Measurements from ENCODE around the gene LSM3.

The LSM3 gene

DNA sequence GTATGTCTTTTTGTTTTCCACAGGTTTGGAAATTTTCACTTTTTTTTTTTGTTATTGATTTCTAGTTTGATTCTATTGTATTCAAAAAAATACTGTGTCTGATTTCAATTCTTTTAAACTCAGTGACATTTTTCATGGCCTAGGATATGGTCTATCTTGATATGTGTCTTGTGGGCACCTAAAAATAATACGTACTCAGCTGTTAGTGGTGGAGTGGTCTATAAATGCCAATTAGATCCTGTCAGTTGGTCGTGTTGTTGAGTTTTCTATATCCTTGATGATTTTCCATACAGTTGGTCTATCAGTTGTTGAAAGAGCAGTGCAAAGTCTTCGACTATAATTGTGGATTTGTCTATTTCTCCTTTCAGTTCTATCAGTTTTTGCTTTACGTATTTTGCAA lies 61.7 kb downstream of the LSM3 start:
- Histone ChIP-seq H3K27ac (replicated peaks) (no peak overlapping the region), H3K4me3 (replicated peaks; ENCODE audit: insufficient read depth, low read length) (no peak overlapping the region), H3K27me3 (ENCODE audit: insufficient read depth, poor library complexity, severe bottlenecking) (no peaks in the 10 kb centered on the region)
- no peak for DNase-seq (ENCODE audit: low read depth in 1 of 2, low spot score in 1 of 2)
- TF ChIP-seq POLR2AphosphoS5 (IDR thresholded peaks at IDR 0.05; ENCODE audit: low read depth) (no peak), SPI1 (IDR thresholded peaks at IDR 0.05; ENCODE audit: borderline replicate concordance, low read depth) (no peak), GABPA (IDR thresholded peaks at IDR 0.05; ENCODE audit: low read depth) (no peak)
- TF ChIP-seq, protein P1, sequence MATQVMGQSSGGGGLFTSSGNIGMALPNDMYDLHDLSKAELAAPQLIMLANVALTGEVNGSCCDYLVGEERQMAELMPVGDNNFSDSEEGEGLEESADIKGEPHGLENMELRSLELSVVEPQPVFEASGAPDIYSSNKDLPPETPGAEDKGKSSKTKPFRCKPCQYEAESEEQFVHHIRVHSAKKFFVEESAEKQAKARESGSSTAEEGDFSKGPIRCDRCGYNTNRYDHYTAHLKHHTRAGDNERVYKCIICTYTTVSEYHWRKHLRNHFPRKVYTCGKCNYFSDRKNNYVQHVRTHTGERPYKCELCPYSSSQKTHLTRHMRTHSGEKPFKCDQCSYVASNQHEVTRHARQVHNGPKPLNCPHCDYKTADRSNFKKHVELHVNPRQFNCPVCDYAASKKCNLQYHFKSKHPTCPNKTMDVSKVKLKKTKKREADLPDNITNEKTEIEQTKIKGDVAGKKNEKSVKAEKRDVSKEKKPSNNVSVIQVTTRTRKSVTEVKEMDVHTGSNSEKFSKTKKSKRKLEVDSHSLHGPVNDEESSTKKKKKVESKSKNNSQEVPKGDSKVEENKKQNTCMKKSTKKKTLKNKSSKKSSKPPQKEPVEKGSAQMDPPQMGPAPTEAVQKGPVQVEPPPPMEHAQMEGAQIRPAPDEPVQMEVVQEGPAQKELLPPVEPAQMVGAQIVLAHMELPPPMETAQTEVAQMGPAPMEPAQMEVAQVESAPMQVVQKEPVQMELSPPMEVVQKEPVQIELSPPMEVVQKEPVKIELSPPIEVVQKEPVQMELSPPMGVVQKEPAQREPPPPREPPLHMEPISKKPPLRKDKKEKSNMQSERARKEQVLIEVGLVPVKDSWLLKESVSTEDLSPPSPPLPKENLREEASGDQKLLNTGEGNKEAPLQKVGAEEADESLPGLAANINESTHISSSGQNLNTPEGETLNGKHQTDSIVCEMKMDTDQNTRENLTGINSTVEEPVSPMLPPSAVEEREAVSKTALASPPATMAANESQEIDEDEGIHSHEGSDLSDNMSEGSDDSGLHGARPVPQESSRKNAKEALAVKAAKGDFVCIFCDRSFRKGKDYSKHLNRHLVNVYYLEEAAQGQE (IDR thresholded peaks at IDR 0.05; ENCODE audit: insufficient replicate concordance, low read depth): no peak
- TF ChIP-seq, protein P2, sequence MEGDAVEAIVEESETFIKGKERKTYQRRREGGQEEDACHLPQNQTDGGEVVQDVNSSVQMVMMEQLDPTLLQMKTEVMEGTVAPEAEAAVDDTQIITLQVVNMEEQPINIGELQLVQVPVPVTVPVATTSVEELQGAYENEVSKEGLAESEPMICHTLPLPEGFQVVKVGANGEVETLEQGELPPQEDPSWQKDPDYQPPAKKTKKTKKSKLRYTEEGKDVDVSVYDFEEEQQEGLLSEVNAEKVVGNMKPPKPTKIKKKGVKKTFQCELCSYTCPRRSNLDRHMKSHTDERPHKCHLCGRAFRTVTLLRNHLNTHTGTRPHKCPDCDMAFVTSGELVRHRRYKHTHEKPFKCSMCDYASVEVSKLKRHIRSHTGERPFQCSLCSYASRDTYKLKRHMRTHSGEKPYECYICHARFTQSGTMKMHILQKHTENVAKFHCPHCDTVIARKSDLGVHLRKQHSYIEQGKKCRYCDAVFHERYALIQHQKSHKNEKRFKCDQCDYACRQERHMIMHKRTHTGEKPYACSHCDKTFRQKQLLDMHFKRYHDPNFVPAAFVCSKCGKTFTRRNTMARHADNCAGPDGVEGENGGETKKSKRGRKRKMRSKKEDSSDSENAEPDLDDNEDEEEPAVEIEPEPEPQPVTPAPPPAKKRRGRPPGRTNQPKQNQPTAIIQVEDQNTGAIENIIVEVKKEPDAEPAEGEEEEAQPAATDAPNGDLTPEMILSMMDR (IDR thresholded peaks at IDR 0.05; ENCODE audit: insufficient read depth, low read length): no peak

DNA sequence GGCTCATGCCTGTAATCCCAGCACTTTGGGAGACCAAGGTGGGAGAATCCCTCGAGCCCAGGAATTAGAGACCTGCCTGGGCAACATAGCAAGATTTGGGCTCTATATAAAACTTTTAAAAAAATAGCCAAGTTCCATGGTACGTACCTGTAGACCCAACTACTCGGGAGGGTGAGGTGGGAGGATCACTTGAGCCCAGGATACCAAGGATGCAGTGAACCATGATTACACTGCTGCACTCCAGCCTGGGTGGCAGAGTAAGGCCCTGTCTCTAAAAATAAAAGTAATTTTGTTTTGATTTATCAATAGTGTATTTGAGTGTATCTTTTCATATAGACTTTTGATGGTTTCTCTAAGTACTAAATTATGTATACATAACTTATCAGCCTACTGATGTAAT lies 63.1 kb downstream of the LSM3 start:
- Histone ChIP-seq H3K27ac (replicated peaks) (no peak overlapping the region), H3K4me3 (replicated peaks; ENCODE audit: insufficient read depth, low read length) (no peak overlapping the region), H3K27me3 (ENCODE audit: insufficient read depth, poor library complexity, severe bottlenecking) (no peaks in the 10 kb centered on the region)
- TF ChIP-seq, protein P2 (IDR thresholded peaks at IDR 0.05; ENCODE audit: insufficient read depth, low read length): no peak
- TF ChIP-seq SPI1 (IDR thresholded peaks at IDR 0.05; ENCODE audit: borderline replicate concordance, low read depth): no peak
- no peak for TF ChIP-seq POLR2AphosphoS5 (IDR thresholded peaks at IDR 0.05; ENCODE audit: low read depth)
- TF ChIP-seq, protein P1 (IDR thresholded peaks at IDR 0.05; ENCODE audit: insufficient replicate concordance, low read depth): no peak
- no peak for TF ChIP-seq GABPA (IDR thresholded peaks at IDR 0.05; ENCODE audit: low read depth)
- no peak for DNase-seq (ENCODE audit: low read depth in 1 of 2, low spot score in 1 of 2)

DNA sequence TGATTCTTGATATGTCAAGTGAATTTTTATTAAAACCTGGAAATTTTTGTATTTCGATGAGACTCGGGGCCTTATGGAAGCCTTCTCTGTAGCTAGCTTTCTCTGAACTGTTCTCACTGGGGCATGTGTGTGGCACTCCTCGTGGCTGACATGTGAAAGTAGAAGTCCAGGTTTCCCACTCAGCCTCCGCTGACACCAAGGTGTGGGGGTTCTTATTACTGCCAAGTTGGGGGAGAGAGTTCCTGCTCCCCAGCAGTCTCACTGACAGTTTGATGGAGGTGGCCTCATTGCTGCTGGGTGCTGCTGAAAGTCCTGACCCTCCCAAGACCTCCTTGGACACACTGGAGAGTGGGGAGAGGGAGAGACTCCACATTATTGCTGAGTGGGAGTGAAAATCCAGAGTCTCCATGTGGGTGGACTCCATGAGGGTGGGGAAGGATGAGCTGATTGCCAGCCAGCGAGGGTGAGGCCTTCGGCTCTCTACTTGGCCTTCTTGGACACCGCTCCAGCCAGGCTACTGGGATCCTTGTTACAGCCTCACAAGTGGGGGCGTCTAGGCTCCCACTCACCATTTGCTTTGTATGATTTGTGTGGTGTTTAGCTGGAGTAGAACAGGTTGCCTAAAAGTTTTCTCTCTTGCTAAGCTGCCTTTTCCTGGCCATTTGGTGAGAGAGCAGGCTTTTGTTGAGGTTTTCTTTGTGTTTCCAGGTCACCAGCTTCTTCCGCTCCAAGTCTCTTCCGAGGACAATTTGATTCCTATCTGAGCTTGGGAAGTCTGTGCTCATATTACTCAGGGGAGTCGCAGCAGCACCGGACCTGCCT lies 64.1 kb downstream of the LSM3 start:
- Histone ChIP-seq H3K27ac (replicated peaks) (no peak overlapping the region), H3K27me3 (ENCODE audit: insufficient read depth, poor library complexity, severe bottlenecking) (no peaks in the 10 kb centered on the region), H3K4me3 (replicated peaks; ENCODE audit: insufficient read depth, low read length) (no peak overlapping the region)
- TF ChIP-seq, protein P1 (IDR thresholded peaks at IDR 0.05; ENCODE audit: insufficient replicate concordance, low read depth): no peak
- TF ChIP-seq, protein P2 (IDR thresholded peaks at IDR 0.05; ENCODE audit: insufficient read depth, low read length): no peak
- TF ChIP-seq SPI1 (IDR thresholded peaks at IDR 0.05; ENCODE audit: borderline replicate concordance, low read depth): no peak
- TF ChIP-seq GABPA (IDR thresholded peaks at IDR 0.05; ENCODE audit: low read depth): no peak
- no peak for TF ChIP-seq POLR2AphosphoS5 (IDR thresholded peaks at IDR 0.05; ENCODE audit: low read depth)
- no peak for DNase-seq (ENCODE audit: low read depth in 1 of 2, low spot score in 1 of 2)
